Naive B cell (primary cell): Measurements from ENCODE around the gene GNA12. TPM values are rescaled to one million over a fixed set of nuclear protein-coding genes. Genes with fewer than 3 reads are reported as not detected.

ENCODE experiments used
- ATAC-seq, 2 donors: fragments of 150-1000 bp; cut with Tn5 transposase; 2 replicates each; pipeline ENCODE4 v1.10.0; 2021; ENCODE audit warnings: low read depth in 2 of 2, mild to moderate bottlenecking in 2 of 2, moderate library complexity in 2 of 2
- DNase-seq: peaks from one replicate; pipeline ENCODE4 v3.0.0; 2022
- H3K27ac Mint-ChIP-seq, 6 donors: one replicate each; pipeline ENCODE4 v1.8.0; 2020 to 2022; ENCODE audit warnings: mild to moderate bottlenecking in 6 of 6, mixed read lengths in 6 of 6, moderate library complexity in 5 of 6, inconsistent platforms in 2 of 6
- H3K27me3 Mint-ChIP-seq, 3 donors: one replicate each; pipeline ENCODE4 v1.8.0; 2021 to 2022; ENCODE audit warnings: mixed read lengths in 3 of 3, mild to moderate bottlenecking in 1 of 3
- H3K36me3 Mint-ChIP-seq, 2 donors: one replicate each; pipeline ENCODE4 v1.8.0; 2020 to 2022; ENCODE audit warnings: mixed read lengths in 2 of 2, inconsistent platforms in 1 of 2, mild to moderate bottlenecking in 1 of 2
- H3K4me1 Mint-ChIP-seq, 3 donors: one replicate each; pipeline ENCODE4 v1.8.0; 2020 to 2022; ENCODE audit warnings: mixed read lengths in 3 of 3, inconsistent platforms in 1 of 3, mild to moderate bottlenecking in 1 of 3, moderate library complexity in 1 of 3
- H3K4me3 Mint-ChIP-seq, 8 donors: one replicate each; pipeline ENCODE4 v1.8.0; 2020 to 2022; ENCODE audit warnings: mild to moderate bottlenecking in 8 of 8, mixed read lengths in 8 of 8, moderate library complexity in 8 of 8, inconsistent platforms in 2 of 8
- H3K9me3 Mint-ChIP-seq, 7 donors: one replicate each; pipeline ENCODE4 v1.8.0; 2020 to 2022; ENCODE audit warnings: mixed read lengths in 7 of 7, mild to moderate bottlenecking in 5 of 7, inconsistent platforms in 2 of 7, moderate library complexity in 1 of 7
- polyA plus RNA-seq, 6 donors: library from polyadenylated mRNA; unstranded; fragments of 300-500 nt; fragmentation: Illumina TruSeq; gene quantifications; one replicate each; pipeline ENCODE4 v1.2.3, GENCODE V29; 2021; ENCODE audit warnings: low read depth in 6 of 6

Gene GNA12
- polyA plus RNA-seq, 6 donors from 2014 or later: 26.6 to 43.8 (median 34.8) TPM

DNA sequence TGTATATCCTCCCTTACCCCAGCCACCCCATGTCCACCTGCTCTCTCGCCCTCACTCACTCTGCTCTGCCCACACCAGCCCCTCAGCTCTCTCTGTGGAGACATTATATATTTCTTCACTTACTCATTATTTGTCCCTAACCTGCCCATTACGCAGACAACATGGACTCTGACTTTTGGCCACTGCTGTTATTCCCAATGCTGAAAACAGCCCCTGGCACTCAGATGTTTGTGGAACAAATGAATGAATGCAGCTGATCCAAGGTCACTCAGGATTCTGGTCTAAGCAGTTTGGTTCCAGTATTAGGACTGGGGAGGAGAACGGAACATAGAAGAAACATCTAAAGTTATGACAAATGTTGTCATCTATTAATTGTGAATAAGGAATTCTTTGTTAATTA, 26.7 kb downstream of the GNA12 start:
- H3K36me3 Mint-ChIP-seq: peaks cover 5 to 13% of the 10 kb centered on the region in 2 donors
- H3K4me1 Mint-ChIP-seq: peaks cover 54 to 64% (median 54%) of the 10 kb centered on the region in 3 donors
- H3K27me3 Mint-ChIP-seq: no peaks in the 10 kb centered on the region
- no peaks in the 10 kb centered on the region for H3K9me3 Mint-ChIP-seq
- ATAC-seq (no peak), DNase-seq (no peak)
- no peak overlapping the region for H3K4me3 Mint-ChIP-seq
- peak overlapping the region in 2 of 6 donors; percentile 28 to 67 for H3K27ac Mint-ChIP-seq

DNA sequence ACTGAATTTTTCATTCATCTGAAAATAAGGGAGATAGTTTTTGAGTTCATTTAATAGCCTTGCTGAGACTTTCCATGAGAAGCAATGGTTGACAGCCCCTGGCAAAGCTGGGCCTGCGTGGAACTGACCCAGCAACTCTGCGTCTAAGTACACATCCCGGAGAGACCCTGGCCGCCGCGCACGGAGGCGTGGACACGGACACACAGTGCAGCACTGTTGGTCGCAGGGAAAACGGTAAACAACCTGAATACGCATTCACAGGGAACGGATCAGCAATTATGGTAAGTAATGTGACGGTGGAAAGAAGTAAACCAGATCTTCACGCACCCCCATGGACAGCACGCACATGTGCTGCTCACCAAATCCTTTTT, 28.2 kb downstream of the GNA12 start:
- Mint-ChIP-seq H3K36me3 (peaks cover 7 to 8% of the 10 kb centered on the region in 2 donors), H3K27ac (peak overlapping the region in 3 of 6 donors; percentile 37 to 58 (median 51)), H3K4me1 (peaks cover 44 to 63% (median 48%) of the 10 kb centered on the region in 3 donors), H3K4me3 (peak overlapping the region in 1 of 8 donors; percentile 52), H3K9me3 (no peaks in the 10 kb centered on the region), H3K27me3 (no peaks in the 10 kb centered on the region)
- DNase-seq (no peak), ATAC-seq (no peak)

DNA sequence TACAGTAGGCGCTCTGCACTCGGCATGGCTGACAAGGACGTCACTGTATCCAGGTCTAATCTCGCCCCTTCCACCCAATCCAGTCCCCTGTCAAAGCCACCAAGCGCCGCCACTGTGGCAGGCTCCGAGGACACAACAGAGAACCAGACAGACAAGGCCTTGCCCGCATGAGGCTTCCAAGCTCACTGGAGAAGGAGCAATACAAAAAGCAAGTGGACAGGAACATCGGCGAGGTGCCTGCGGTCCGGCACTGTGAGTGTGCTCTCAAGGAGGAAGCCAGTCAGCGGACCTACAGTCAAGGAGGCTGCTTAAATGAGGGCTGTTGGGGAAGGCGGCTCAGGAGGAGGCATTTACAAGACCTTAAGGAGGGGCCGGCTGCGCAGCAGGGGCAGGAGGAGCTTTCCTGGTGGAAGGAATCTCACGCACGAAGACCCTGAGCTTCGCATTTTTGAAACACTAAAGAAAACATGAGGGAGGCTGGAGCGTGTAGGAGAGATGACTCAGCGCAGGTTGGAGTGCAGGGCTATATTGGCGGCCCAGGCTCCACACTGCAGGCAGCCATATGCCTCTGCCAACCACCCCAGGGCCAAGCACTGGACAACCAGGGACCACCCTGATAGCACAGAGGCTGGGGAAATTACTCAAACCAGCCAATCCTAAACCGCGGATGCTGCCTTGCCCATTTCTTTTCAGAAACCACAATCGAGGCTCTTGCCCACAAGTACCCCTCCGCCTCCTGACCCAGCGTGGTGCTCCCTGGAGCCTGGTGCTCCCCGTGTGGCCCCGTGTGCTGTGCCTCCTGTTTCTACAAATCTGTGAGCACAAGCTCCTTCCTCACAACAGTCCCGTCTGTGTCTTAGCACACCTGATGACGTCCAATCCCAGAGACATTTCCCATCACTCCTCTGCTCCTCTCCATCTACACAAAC, 28.9 kb downstream of the GNA12 start:
- Mint-ChIP-seq H3K4me3 (no peak overlapping the region), H3K4me1 (peaks cover 48 to 65% (median 51%) of the 10 kb centered on the region in 3 donors), H3K27ac (peak overlapping the region in 3 of 6 donors; percentile 26 to 75 (median 58)), H3K27me3 (no peaks in the 10 kb centered on the region), H3K9me3 (no peaks in the 10 kb centered on the region), H3K36me3 (peaks cover 7 to 13% of the 10 kb centered on the region in 2 donors)
- no peak for ATAC-seq
- no peak for DNase-seq

DNA sequence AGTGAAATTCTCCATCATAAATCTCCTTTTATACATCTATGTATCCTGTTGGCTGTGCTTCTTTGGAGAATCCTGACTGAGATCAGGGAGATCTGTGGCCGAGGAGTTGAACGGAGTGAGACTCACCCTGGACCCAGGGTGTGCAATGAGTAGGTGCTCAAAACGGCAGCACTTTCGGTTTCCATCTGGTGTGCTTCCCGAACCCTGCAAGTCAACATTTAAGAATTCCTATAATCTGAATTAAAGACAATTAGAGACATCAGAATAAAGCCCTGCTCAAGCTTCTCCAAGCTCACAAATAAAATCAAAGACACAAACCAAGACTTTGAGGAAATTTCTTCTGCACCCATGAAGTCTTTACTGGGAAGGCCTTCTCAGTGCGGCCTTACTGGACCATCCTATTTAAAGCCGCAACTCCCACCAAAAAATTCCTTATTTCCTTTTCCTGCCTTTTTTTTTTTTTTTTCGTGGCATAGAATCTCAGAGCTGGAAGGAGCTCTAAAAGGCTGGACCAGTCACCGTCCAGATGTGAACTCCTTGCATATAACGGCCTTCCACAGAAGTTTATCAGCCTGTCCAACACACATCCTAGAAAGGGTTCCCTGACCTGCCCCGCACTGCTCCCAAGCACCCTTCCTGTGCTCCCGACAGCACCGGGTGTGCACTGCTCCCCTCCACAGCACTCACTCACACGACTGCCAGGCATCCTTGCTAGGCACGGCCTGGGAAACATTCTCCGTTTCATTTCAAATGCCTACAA, 29.7 kb downstream of the GNA12 start:
- ATAC-seq (no peak), DNase-seq (no peak)
- Mint-ChIP-seq H3K4me1 (peaks cover 41 to 65% (median 43%) of the 10 kb centered on the region in 3 donors), H3K9me3 (no peaks in the 10 kb centered on the region), H3K27ac (peak overlapping the region in 5 of 6 donors; percentile 4 to 78 (median 26)), H3K36me3 (peaks cover 7 to 13% of the 10 kb centered on the region in 2 donors), H3K27me3 (no peaks in the 10 kb centered on the region), H3K4me3 (no peak overlapping the region)

DNA sequence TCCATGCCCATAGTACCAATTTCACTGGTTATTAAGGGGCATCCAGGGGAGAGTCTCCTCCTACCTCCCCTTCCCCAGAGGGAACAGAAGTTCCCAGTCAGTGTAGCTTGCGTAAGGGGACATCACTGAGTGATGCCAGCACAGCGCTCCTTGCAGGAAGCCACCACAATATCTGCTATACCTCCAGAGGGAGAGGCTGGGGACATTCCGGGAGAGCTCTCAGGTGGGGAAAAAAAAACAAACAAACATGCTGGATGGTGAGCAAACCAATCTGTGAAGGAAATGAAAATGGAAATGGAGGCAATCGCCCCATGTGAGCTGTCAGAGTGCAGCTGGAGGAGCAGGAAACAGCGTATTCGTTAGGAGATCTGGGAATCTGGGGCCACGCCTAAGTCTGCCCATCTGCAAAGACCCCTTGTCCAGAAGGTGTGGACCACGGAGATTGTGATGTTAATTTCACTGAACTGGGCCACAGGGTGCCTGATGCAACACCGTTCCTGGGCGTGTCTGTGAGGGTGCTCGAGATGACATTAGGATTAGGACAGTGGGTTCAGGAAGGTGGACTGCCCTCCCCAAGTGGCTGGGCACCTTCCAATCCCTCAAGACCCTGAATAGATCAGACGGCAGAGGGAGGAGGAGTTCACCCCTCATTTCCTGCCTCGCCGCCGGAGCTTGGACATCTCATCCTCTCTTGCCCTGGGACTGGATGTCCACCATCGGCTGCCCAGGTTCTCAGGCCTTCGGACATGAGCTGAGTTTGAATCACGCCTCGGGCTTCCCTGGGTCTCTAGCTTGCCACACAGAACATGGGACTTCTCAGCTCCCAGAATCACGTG, 30.5 kb downstream of the GNA12 start:
- Mint-ChIP-seq H3K27ac (peak overlapping the region; percentile 30 to 78 (median 51)), H3K36me3 (peaks cover 7 to 13% of the 10 kb centered on the region in 2 donors)
- no peak for ATAC-seq

DNA sequence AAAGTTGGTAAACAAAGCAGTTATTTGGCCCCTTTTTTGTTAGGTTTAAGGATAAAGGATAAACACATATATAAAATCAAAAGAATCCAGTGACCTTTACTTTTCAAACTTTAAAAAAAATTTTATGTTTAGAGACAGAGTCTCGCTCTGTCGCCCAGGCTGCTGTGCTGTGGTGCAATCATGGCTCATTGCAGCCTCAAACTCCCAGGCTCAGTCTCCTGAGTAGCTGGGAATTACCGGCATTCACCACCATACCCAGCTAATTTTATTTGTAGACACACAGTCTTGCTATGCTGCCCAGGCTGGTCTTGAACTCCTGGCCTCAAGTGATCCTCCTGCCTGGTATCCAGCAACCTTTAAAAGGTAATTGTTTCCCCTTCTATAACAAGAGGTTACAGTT, 31.3 kb downstream of the GNA12 start:
- peak overlapping the region in 5 of 6 donors; percentile 28 to 81 (median 48) for H3K27ac Mint-ChIP-seq
- ATAC-seq: no peak

More for the DNA sequence above, 30.5 kb downstream of the GNA12 start:
- no peaks in the 10 kb centered on the region for H3K27me3 Mint-ChIP-seq
- peaks cover 48 to 67% (median 49%) of the 10 kb centered on the region in 3 donors for H3K4me1 Mint-ChIP-seq
- peak overlapping the region in 1 of 8 donors; percentile 31 for H3K4me3 Mint-ChIP-seq
- no peak for DNase-seq
- no peaks in the 10 kb centered on the region for H3K9me3 Mint-ChIP-seq

DNA sequence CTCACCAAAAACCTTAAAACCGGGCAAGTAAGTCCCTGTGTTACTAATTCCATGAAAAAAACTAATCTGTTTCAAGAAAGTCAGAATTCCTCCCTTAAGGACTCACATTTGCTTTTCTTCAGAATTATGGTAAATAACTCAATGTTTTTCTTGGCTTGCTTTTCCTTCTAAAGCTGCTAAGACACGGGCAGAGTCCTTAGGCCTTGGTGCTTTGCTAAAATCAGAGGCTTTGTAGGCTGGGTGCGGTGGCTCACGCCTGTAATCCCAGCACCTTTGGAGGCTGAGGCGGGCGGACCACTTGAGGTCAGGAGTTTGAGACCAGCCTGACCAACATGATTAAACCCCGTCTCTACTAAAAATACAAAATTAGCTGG, 32.0 kb downstream of the GNA12 start:
- Mint-ChIP-seq H3K9me3 (no peaks in the 10 kb centered on the region), H3K36me3 (peaks cover 7 to 13% of the 10 kb centered on the region in 2 donors), H3K4me1 (peaks cover 50 to 64% (median 55%) of the 10 kb centered on the region in 3 donors), H3K27me3 (no peaks in the 10 kb centered on the region), H3K4me3 (no peak overlapping the region), H3K27ac (peak overlapping the region in 4 of 6 donors; percentile 22 to 72 (median 40))
- DNase-seq (no peak), ATAC-seq (no peak)

More for the DNA sequence above, 31.3 kb downstream of the GNA12 start:
- peaks cover 55 to 69% (median 57%) of the 10 kb centered on the region in 3 donors for H3K4me1 Mint-ChIP-seq
- no peaks in the 10 kb centered on the region for H3K27me3 Mint-ChIP-seq
- peaks cover 7 to 13% of the 10 kb centered on the region in 2 donors for H3K36me3 Mint-ChIP-seq
- no peak for DNase-seq
- no peaks in the 10 kb centered on the region for H3K9me3 Mint-ChIP-seq
- H3K4me3 Mint-ChIP-seq: no peak overlapping the region

DNA sequence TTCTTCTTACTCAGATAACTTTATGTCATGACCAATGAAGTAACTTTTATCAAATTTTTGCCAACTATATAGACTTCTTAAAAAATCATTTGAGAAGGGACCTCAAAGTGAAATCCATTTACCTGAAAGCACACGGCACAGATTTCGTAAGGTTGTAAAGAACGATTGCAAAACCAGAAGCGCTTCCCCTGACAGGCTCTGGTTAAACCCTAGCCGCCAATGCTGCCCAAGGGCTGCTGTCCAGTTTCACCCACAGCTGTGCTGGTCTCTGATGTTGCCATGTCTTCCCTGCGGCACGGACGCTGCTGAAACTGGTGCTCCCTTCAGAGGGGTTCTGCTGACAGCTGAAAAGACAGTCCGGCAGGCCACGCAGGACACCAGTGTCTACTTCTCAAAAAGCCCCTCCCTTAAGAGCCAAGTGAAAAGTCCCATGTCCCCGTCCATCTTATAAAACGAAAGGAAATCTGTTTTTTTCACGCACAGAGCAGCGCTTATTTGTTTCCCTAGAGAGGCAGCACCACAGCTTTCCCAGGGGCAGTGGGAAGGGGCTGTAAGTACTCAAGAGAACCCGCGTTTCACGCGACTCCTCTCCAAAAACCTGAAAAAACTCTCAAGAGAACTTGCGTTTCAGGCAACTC, 32.5 kb downstream of the GNA12 start:
- Mint-ChIP-seq H3K36me3 (peaks cover 7 to 13% of the 10 kb centered on the region in 2 donors), H3K4me1 (peaks cover 46 to 61% (median 54%) of the 10 kb centered on the region in 3 donors), H3K9me3 (no peaks in the 10 kb centered on the region), H3K27ac (peak overlapping the region in 4 of 6 donors; percentile 22 to 89 (median 70)), H3K27me3 (no peaks in the 10 kb centered on the region), H3K4me3 (peak overlapping the region in 1 of 8 donors; percentile 46)
- ATAC-seq (no peak), DNase-seq (no peak)

DNA sequence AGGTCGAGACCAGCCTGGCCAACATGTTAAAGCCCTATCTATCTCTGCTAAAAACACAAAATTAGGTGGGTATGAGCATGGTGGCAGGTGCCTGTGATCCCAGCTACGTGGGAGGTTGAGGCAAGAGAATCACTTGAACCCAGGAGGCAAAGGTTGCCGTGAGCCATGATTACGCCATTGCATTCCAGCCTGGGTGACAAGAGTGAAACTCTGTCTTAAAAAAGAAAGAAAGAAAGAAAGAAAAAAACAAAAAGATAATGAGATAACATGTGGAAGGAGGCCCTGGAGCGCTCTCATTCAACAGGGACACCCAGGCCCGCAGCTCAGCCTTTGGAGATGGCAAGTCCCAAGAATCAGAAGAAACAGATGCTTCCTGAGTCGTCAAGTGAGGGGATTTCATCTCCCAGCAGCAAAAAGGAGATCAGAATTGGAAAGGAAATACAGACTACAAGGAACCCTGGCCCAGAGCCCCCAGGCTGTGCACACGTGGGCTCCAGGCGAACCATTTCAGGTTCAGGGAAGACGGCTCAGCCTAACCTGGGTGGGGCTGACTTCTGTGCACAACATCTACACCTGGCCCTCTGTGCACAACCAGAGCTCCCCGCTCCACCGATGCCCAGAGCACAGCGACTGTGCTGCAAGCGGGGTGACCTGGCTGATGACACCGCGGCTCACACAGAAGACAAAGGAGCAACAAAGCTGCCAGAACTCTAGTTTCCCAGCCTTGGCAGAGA, 33.3 kb downstream of the GNA12 start:
- peaks cover 7 to 13% of the 10 kb centered on the region in 2 donors for H3K36me3 Mint-ChIP-seq
- peak in 1 of 2 donors; percentile 46 for ATAC-seq
- H3K4me3 Mint-ChIP-seq: peak overlapping the region in 4 of 8 donors; percentile 23 to 67 (median 36)
- no peak for DNase-seq
- H3K4me1 Mint-ChIP-seq: peaks cover 45 to 56% (median 54%) of the 10 kb centered on the region in 3 donors
- peak overlapping the region; percentile 68 to 93 (median 74) for H3K27ac Mint-ChIP-seq
- no peaks in the 10 kb centered on the region for H3K9me3 Mint-ChIP-seq
- H3K27me3 Mint-ChIP-seq: no peaks in the 10 kb centered on the region

DNA sequence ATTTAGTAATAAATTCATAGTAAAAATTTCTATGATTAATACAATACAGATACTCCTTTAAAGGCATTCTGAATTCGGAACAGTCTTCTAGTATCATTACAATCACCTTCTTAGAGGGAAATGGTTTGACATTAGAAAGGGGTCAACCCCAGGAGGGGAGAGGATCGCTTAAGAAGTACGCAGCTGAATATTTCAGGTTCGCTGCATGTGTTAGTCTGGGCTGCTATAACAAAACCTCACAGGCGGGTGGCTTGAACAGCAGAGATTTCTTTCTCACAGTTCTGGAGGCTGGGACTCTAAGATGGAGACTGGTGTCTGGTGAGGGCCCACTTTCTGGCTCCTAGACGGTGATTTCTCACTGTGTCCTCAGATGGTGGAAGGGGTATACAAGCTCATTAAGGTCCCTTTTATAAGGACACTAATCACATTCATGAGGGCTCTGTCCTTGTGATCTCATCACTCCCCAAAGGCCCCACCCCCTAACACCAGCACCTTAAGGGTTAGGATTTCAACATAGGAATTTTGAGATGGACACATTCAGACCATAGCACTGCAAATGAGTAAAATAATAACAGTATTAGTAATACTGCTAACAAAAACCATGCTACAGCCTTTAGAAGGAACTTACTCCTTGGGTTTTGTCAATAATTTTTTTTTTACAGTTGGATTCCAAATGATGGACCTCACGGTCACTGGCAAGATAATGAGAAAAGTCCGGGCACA, 34.0 kb downstream of the GNA12 start:
- H3K4me1 Mint-ChIP-seq: peaks cover 41 to 58% (median 56%) of the 10 kb centered on the region in 3 donors
- H3K36me3 Mint-ChIP-seq: peaks cover 7 to 13% of the 10 kb centered on the region in 2 donors
- ATAC-seq (no peak), DNase-seq (no peak)
- H3K9me3 Mint-ChIP-seq: no peaks in the 10 kb centered on the region
- H3K27ac Mint-ChIP-seq: peak overlapping the region in 3 of 6 donors; percentile 51 to 78 (median 70)
- H3K27me3 Mint-ChIP-seq: no peaks in the 10 kb centered on the region
- H3K4me3 Mint-ChIP-seq: peak overlapping the region in 2 of 8 donors; percentile 25 to 37

DNA sequence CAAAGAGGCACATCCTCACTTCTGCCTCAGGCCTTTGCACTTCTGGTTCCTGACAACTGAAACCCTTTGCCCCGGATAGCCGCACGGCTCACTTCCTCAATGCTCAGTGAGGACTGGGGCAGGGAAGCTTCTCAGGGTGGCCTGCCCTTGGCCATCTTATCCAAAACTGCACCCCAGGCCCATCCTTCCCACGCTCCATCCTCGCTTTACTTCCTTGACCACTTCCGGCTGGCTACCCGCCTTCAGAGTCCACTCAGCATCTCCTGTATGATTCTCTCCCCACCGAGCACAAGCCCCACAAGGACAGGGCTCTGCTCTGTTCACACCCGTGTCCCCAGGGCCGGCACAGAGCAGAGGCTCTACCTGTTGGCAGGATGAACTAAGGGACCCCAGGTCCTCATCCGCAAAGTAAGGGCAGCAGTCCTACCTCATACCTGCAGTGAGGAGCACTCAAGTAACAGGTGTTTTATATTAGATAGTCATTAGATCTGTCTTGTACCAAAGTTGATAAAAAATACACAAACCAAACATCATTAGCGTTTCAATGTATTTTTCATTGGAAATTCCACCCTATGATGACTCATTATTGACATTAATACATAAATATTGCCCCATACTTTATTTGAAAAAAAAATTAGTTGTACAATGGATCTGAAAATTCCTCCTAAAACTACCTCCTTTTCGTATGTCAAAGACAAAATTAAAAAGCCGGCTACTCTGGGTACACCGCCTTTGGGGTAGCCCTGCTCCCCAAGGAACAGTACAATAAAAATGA, 35.0 kb downstream of the GNA12 start:
- DNase-seq: peak; percentile 55
- peak overlapping the region in 7 of 8 donors; percentile 1 to 71 (median 42) for H3K4me3 Mint-ChIP-seq
- H3K27me3 Mint-ChIP-seq: no peaks in the 10 kb centered on the region
- ATAC-seq: peak; percentile 91 to 95
- H3K27ac Mint-ChIP-seq: peak overlapping the region; percentile 29 to 84 (median 60)
- H3K9me3 Mint-ChIP-seq: no peaks in the 10 kb centered on the region
- H3K4me1 Mint-ChIP-seq: peaks cover 42 to 62% (median 55%) of the 10 kb centered on the region in 3 donors
- peaks cover 7 to 14% of the 10 kb centered on the region in 2 donors for H3K36me3 Mint-ChIP-seq
